ENCODE measurements around the gene CROCC2. TPM values are rescaled to one million over a fixed set of nuclear protein-coding genes. Genes with fewer than 3 reads are reported as not detected.
A peak's percentile ranks its signal among the peaks of the same experiment; 100 is the strongest.

CROCC2 gene
- total and polyA plus RNA-seq, 2 donors from 2014 or later, result 0.13 TPM; not detected in 1

DNA sequence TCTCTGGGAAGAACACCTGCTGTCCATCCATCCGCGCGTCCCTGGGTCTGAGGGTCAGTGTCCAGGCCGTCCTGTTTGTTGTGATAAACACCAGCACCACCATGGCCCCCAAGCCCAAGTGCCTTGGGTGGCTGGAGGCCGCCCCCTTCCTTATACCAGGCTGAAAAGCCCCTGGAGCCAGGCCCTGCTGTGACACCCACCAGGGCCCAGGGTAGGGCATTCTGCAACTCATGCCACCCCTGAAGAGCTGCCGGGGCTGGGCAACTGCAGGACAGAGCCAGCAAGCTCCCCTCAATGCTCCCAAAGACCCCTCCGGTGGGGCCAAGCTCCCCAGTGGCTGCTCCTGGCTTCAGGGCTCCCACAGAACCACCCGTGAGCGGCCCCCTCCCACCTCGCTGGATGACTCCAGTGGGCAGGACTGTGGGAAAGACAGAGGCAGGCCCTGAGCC lies 60.3 kb downstream of the CROCC2 start:
- FAIRE-seq (no peak), DNase-seq (peak in 1 of 5 donors; percentile 66)
- Histone ChIP-seq H3K27me3 (ENCODE audit: control insufficient read depth, insufficient read depth, low read length) (no peaks in the 10 kb centered on the region), H3K36me3 (ENCODE audit: control insufficient read depth in 2 of 3, insufficient read depth in 3 of 3, low read length in 3 of 3) (no peaks in the 10 kb centered on the region), H3K9me3 (ENCODE audit: control insufficient read depth in 2 of 3, insufficient read depth in 1 of 3, low read length in 3 of 3) (no peaks in the 10 kb centered on the region), H3K27ac (ENCODE audit: low read depth in 2 of 2, low read length in 2 of 2) (no peak overlapping the region), H3K4me3 (ENCODE audit: low read length in 3 of 3) (no peak overlapping the region), H3K9ac (ENCODE audit: low read length in 3 of 3) (no peak overlapping the region), H3K4me1 (ENCODE audit: control insufficient read depth in 2 of 3, insufficient read depth in 2 of 3, low read depth in 1 of 3, low read length in 3 of 3) (peaks cover 2 to 16% (median 2%) of the 10 kb centered on the region in 3 donors)
- no peak for TF ChIP-seq CTCF (IDR thresholded peaks at IDR 0.05; ENCODE audit: borderline replicate concordance, extremely low read depth, insufficient read depth)
- intact Hi-C loops (cut with DNase I), result no loop called here

DNA sequence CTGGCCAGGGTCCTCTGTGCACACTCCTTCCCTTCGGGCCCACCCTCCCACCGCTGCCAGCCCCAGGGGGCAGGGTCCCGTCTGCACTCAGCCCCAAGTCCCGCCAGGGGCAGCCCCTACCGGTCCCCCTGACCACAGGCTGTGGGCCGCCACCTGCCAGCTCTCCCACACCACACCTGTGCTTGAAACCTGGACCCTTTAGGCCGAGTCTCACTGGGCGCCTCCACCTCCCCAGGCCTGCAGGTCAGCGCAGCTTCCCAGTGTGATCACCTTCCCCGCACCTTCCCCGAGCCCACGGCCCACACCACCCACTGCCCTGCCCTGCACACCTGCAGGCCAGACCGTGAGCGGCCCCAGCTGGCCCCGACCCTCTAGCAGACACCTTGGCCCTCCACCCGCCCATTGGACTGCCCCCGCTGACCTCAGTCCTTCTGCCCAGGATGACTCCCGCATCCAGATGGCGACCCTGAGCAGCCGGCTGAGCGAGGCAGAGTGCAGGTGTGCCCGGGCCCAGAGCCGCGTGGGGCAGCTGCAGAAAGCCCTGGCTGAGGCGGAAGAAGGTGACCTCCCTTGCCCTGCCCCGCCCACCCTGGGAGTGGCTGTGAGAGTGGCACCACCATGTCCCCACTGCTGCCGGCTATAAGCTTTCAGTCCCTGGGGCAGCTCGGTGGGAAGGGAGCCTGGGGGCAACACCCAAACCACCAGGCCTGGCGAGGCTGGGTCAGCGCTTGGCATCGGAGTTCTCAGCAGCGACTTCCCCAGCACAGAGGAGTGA lies 61.0 kb downstream of the CROCC2 start:
- intact Hi-C loops (cut with DNase I), result no loop called here
- peak in 2 of 5 donors; percentile 46 to 78 for DNase-seq
- no peak for FAIRE-seq

DNA sequence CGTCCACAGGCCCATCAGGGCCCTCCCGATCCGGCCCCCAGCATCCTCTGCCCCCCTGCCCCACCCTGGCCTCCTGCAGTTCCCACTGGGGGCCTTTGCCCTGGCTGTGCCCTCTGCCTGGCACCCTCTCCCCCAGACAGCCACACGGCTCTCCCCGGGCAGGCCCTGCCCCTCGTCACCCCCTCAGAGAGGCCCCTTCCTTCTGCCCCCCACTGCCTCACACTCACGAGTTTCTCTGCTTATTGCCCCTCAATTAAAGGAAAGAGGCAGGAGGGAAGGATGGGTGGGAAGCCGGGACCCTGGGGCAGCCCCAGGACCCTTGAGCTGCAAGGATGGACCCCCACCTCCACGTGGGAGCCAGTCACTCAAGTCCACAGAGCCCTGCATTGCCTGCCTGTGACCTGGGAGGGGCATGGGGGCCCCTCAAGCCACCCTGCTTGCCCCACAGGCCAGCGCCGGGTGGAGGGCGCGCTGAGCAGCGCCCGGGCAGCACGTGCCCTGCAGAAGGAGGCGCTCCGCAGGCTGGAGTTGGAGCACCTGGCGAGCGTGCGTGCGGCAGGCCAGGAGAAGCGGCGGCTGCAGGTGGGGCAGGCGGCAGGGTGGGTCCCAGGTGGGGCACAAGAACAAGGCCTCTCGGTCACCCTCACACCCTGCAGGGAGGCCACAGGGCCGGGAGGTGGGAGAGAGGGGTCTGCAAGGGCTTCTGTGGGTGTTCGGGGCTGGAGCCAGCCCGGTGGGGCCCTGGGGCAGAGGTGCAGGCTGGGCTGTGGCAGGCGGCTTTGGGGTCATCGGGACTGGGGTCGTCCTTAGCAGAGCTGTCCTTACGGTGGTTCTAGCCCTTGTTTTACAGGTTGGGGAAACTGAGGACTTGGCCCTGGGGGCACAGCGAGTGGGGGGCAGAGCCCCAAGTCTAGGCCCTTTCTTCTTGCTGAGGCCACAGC lies 61.8 kb downstream of the CROCC2 start:
- intact Hi-C loops (cut with DNase I), result no loop called here
- H3K4me1 ChIP-seq (ENCODE audit: control insufficient read depth in 2 of 3, insufficient read depth in 2 of 3, low read depth in 1 of 3, low read length in 3 of 3), result peaks cover 0 to 6% (median 0%) of the 10 kb centered on the region in 3 donors
- peak in 1 of 5 donors; percentile 69 for DNase-seq
- H3K9ac ChIP-seq (ENCODE audit: low read length in 3 of 3), result no peak overlapping the region
- no peaks in the 10 kb centered on the region for H3K36me3 ChIP-seq (ENCODE audit: control insufficient read depth in 2 of 3, insufficient read depth in 3 of 3, low read length in 3 of 3)
- H3K4me3 ChIP-seq (ENCODE audit: low read length in 3 of 3), result no peak overlapping the region
- no peak overlapping the region for H3K27ac ChIP-seq (ENCODE audit: low read depth in 2 of 2, low read length in 2 of 2)
- H3K27me3 ChIP-seq (ENCODE audit: control insufficient read depth, insufficient read depth, low read length), result no peaks in the 10 kb centered on the region
- H3K9me3 ChIP-seq (ENCODE audit: control insufficient read depth in 2 of 3, insufficient read depth in 1 of 3, low read length in 3 of 3), result no peaks in the 10 kb centered on the region
- no peak for FAIRE-seq
- no peak for TF ChIP-seq CTCF (IDR thresholded peaks at IDR 0.05; ENCODE audit: borderline replicate concordance, extremely low read depth, insufficient read depth)

More for the DNA sequence above, 61.0 kb downstream of the CROCC2 start:
- no peak for TF ChIP-seq CTCF (IDR thresholded peaks at IDR 0.05; ENCODE audit: borderline replicate concordance, extremely low read depth, insufficient read depth)
- Histone ChIP-seq H3K27me3 (ENCODE audit: control insufficient read depth, insufficient read depth, low read length) (no peaks in the 10 kb centered on the region), H3K36me3 (ENCODE audit: control insufficient read depth in 2 of 3, insufficient read depth in 3 of 3, low read length in 3 of 3) (no peaks in the 10 kb centered on the region), H3K4me3 (ENCODE audit: low read length in 3 of 3) (no peak overlapping the region), H3K9me3 (ENCODE audit: control insufficient read depth in 2 of 3, insufficient read depth in 1 of 3, low read length in 3 of 3) (no peaks in the 10 kb centered on the region), H3K27ac (ENCODE audit: low read depth in 2 of 2, low read length in 2 of 2) (no peak overlapping the region), H3K4me1 (ENCODE audit: control insufficient read depth in 2 of 3, insufficient read depth in 2 of 3, low read depth in 1 of 3, low read length in 3 of 3) (peaks cover 0 to 12% (median 0%) of the 10 kb centered on the region in 3 donors), H3K9ac (ENCODE audit: low read length in 3 of 3) (no peak overlapping the region)
